T-helper 9 cell (primary cell): Measurements from ENCODE around the gene FGFRL1.
"Not testable (repeated sequence)": the region's sequence is repeated elsewhere in the genome, so short reads cannot be mapped to it uniquely, and the experiment has no call there.

Experiments used
- DNase-seq: peaks from one replicate; pipeline ENCODE4 v3.0.0-alpha.2; 2020

Gene FGFRL1

GRCh38 chr4:993111-994029, 18.1 kb upstream of the FGFRL1 start, which contains the start of gene SLC26A1:
Gene SLC26A1, minus strand, starts transcription at chr4:993404. Its CDS starts 1,701 bp downstream, at chr4:991703.
- no peak for DNase-seq

DNA sequence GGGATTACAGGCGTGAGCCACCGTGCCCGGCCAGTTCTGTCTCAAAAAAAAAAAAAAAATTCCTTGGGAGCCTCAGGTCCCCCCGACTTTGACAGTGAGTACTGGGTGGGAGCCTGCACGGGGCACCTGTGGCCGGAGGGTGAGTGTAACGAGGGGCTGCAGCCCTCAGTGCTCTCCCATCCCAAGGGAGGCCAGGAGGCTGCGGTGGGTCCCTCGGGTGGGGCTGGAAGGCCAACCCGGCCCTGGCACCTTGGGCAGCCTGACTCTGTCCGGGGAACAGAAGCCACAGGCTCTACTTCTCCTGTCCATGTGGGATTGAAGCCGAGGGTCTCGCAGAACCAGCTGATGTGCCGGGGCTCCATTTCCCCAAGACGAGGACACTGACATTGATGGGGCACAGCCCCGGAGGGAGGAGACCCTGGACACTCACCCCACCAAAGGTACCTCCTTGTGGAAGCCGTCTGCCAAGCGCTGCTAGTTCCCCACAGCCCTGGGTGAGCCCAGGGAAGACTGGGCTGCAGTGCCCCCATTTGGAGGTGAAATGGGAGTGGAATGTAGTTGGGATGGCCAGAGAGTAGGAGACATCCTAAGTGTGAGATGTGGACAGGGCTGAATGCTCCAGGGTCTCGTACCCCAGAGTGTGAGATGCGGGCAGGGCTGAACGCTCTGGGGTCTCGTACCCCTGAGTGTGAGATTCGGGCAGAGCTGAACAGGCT, 16.0 kb upstream of the FGFRL1 start:
- DNase-seq, result no peak

GRCh38 chr4:996030-996996, 15.1 kb upstream of the FGFRL1 start:
- DNase-seq, result no peak

- DNase-seq, result no peak
These were observed 14.4 kb upstream of the FGFRL1 start for GRCh38 chr4:996997-997374.

DNA sequence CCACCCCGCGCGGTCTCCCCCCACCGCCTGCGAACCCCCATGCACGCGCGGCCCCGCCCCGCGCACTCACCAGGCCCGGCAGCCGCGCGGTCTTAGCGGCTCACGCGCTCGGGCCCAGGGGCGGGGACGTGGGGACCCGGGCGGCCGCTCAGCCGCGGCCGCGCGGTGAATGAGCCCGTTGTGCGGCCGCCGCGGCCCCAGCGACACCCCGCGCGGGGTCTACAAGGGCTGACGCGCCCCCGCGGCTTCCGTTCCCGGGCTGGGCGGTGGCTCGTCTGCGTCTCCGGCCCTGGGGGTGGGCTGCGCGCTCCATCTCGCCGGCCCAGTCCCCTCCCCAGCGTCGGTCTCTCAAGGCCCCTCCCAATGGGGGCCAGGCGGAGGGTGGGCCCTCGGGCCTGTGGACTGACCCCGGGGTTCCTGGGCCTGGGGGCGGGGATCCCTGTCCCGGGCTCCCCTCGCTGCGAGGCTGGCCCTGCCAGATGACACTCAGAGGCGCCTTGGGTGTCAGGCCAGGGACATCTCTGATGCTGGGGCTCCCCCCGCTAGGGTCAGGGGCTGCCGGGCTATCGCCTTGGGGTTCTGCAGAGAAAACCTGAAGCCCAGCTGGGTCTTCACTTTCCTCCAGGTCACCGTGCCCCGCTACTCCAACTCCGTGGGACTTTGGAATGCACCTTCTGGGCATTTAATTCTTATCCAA, 13.9 kb upstream of the FGFRL1 start:
- DNase-seq, result no peak

- no peak for DNase-seq
These were observed 13.2 kb upstream of the FGFRL1 start for GRCh38 chr4:998096-998691.

GRCh38 chr4:999240-999863, 12.1 kb upstream of the FGFRL1 start:
- not testable (repeated sequence) for DNase-seq

GRCh38 chr4:999882-1000425, 11.5 kb upstream of the FGFRL1 start:
- no peak for DNase-seq

- DNase-seq, result no peak
These were observed 10.7 kb upstream of the FGFRL1 start for GRCh38 chr4:1000686-1001260.

GRCh38 chr4:1001561-1002130, 9.8 kb upstream of the FGFRL1 start:
- DNase-seq, result no peak

DNA sequence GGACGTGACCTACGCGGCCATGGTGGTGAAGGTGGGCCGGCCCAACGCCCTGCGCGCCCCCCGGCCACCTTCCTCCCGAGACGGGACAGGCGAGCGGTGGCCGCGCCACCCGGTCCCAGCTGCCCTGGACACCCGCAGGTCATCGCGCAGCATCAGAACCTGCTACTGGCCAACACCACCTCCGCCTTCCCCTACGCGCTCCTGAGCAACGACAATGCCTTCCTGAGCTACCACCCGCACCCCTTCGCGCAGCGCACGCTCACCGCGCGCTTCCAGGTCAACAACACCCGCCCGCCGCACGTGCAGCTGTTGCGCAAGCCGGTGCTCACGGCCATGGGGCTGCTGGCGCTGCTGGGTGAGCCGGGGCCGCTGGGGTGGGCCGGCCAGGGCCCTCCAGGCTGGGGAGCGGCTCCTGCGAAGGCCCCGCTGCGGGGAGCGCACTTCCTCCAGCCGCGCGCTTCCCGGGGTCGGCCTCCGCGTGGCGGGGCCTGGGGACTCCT, 9.2 kb upstream of the FGFRL1 start:
- no peak for DNase-seq

- DNase-seq, result no peak
These were observed 8.7 kb upstream of the FGFRL1 start for GRCh38 chr4:1002631-1003251.

DNA sequence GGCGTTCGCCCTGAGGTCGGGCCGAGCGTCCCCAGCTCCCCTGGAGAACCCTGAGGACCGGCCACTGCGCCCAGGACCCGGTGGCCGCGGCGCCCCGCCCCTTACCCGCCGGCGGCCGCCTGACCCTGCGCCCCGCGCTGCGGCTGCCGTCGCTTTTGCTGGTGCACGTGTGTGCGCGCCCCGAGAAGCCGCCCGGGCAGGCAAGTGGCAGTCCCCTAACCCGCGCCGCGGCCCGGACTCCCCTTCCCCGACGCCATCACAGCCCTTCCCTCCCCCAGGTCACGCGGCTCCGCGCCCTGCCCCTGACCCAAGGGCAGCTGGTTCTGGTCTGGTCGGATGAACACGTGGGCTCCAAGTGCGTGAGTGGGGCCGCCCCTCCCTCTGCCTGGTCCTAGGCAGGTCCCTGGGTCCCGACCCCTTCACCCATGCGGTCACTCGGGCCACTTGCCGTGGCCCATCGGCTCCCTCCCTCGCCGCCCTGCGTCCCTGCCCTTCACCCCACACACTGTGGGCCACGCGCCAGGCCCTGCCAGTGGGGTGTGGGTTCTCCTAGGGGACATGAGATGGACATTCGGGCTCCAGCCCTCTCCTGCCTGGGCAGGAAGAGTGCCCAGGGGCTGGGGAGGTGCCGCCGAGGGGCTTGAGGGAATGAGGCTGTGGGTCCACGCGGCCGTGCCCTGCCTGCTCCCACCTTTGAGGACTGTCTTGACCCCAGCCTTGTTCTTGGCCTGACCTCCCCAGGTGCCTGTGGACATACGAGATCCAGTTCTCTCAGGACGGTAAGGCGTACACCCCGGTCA, 8.0 kb upstream of the FGFRL1 start:
- DNase-seq, result no peak

GRCh38 chr4:1004071-1004418, 7.4 kb upstream of the FGFRL1 start:
- no peak for DNase-seq

DNA sequence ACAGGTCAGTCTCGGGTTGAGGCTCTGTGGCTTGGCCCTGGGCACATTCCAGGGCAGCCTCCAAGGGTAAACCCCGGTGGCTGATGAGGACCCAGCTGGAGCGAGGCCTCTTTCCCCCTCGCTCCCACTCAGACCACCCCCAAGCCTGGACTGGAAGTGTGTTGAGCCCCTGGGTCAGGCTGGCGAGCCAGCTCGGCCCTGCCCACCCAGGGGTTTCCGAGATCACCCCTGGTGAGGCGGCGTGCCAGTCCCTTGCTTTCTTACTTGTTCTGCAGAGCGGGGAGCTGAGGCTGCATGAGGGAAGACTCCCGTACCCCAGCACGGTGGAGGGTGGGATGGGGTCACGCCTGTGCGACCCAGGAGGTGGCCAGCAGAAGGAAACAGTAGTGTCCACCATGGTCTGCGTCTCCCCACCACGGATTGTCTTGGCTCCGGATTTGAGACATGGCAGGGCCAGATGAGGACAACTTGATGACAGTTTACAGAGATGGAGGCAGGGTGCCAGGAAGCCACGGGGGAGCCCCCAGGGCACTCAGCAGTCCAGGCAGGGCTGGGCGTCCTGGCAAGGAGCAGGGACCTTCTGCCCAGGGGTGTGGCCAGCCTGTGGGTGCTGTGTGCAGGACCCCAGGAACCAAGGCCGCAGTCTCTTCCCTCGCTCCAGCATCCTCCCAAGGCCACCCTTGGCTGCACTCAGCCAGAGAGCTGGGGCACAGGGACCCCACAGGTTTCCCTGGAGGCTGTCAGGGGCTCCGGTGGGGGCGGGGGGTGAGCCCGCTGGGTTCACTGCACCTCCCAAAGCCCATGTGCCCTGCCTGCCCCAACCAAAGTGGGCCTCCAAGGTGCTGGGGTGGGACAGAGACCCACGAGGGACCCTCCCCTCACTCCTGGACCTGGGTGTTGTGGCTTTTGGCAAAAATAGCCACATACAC, 6.6 kb upstream of the FGFRL1 start:
- DNase-seq, result no peak

GRCh38 chr4:1006856-1007255, 4.6 kb upstream of the FGFRL1 start:
- no peak for DNase-seq

GRCh38 chr4:1008840-1009541, 2.4 kb upstream of the FGFRL1 start:
- DNase-seq, result no peak
